Endothelial cell of umbilical vein (primary cell): ENCODE data around the gene LHPP. TPM values are rescaled to one million over a fixed set of nuclear protein-coding genes. Genes with fewer than 3 reads are reported as not detected.

ENCODE experiments used
- BruUV-seq: library from RNA; stranded (reverse); fragments of 400-500 nt; replicated peaks from 2 replicates; lab custom pipeline; 2021; lab: Mats Ljungman, UMichigan
- CTCF ChIA-PET: fragments of 300-600, 350-600 bp; sonication (Branson Sonifier 250); formaldehyde crosslinking; loops from one replicate; lab custom pipeline; 2021; ENCODE audit warnings: antibody characterized with exemption, inconsistent platforms; lab: Charles Lee
- POLR2A ChIA-PET: fragments of 300-600, 350-600 bp; sonication (Branson Sonifier 250); formaldehyde crosslinking; loops from one replicate; lab custom pipeline; 2021; ENCODE audit warnings: antibody characterized with exemption, inconsistent platforms; lab: Charles Lee
- DNase-seq: peaks from one replicate; pipeline ENCODE4 v3.0.0-alpha.2; 2011; ENCODE audit warnings: low read depth, low spot score
- FAIRE-seq: peaks from 2 replicates; lab custom pipeline; 2011; peaks lifted over from hg19 to GRCh38; lab: Jason Lieb, UNC
- H2AFZ ChIP-seq: 2 replicates; pipeline ENCODE4 v1.6.0; 2012; ENCODE audit warnings: low read depth, low read length, control low read depth, inconsistent platforms
- H3K27ac ChIP-seq: 2 replicates; pipeline ENCODE4 v1.5.1; 2011; ENCODE audit warnings: low read depth, mild to moderate bottlenecking, control low read depth, low read length, moderate library complexity; ENCODE audit not compliant: insufficient read depth
- H3K27me3 ChIP-seq, 2 experiments: 2 replicates each; pipeline versions ENCODE4 v1.6.0 to v1.6.1; 2011; ENCODE audit warnings: low read length in 2 of 2, mixed read lengths in 1 of 2; ENCODE audit not compliant: control insufficient read depth in 2 of 2, insufficient read depth in 2 of 2
- H3K36me3 ChIP-seq, 2 experiments: 2 replicates in 1 of 2; 3 replicates in 1 of 2; pipeline ENCODE4 v1.5.1; 2011; ENCODE audit warnings: low read length in 2 of 2, mild to moderate bottlenecking in 1 of 2, moderate library complexity in 1 of 2; ENCODE audit not compliant: control insufficient read depth in 2 of 2, insufficient read depth in 2 of 2; ENCODE audit errors: extremely low read depth in 1 of 2
- H3K4me1 ChIP-seq: 3 replicates; pipeline ENCODE4 v1.5.1; 2011; ENCODE audit warnings: mild to moderate bottlenecking, low read length; ENCODE audit not compliant: control insufficient read depth, insufficient read depth; ENCODE audit errors: extremely low read depth
- H3K4me2 ChIP-seq: 2 replicates; pipeline ENCODE4 v1.6.1; 2011; ENCODE audit warnings: low read length, control low read depth, mixed read lengths; ENCODE audit not compliant: insufficient read depth
- H3K4me3 ChIP-seq, 3 experiments: fragments of 200-600 bp in 1 of 3; sonication (generic), shearing (Covaris generic) in 1 of 3; replicated peaks in 1 of 3; 2 replicates each; pipeline ENCODE4 v1.5.1; 2011 to 2016; ENCODE audit warnings: control low read depth in 3 of 3, low read length in 3 of 3, mild to moderate bottlenecking in 2 of 3, inconsistent platforms in 1 of 3, low read depth in 1 of 3, moderate library complexity in 1 of 3; ENCODE audit not compliant: insufficient read depth in 1 of 3
- H3K79me2 ChIP-seq: 2 replicates; pipeline ENCODE4 v1.6.0; 2012; ENCODE audit warnings: low read length, inconsistent platforms; ENCODE audit not compliant: control insufficient read depth, insufficient read depth
- H3K9ac ChIP-seq: replicated peaks from 2 replicates; pipeline ENCODE3; 2011; ENCODE audit warnings: low read length, control low read depth; ENCODE audit not compliant: insufficient read depth; ENCODE audit errors: extremely low read depth
- H3K9me1 ChIP-seq: replicated peaks from 3 replicates; pipeline ENCODE4 v1.6.0; 2011; ENCODE audit warnings: mild to moderate bottlenecking, low read length; ENCODE audit not compliant: control insufficient read depth, insufficient read depth; ENCODE audit errors: extremely low read depth
- H3K9me3 ChIP-seq: replicated peaks from 2 replicates; pipeline ENCODE4 v1.5.1; 2012; ENCODE audit warnings: low read length, inconsistent platforms; ENCODE audit not compliant: control insufficient read depth, insufficient read depth
- H4K20me1 ChIP-seq: replicated peaks from 2 replicates; pipeline ENCODE3; 2011; ENCODE audit warnings: mild to moderate bottlenecking, low read length; ENCODE audit not compliant: control insufficient read depth, insufficient read depth; ENCODE audit errors: extremely low read depth
- EZH2 ChIP-seq: IDR thresholded peaks from 2 replicates; pipeline ENCODE4 v1.6.1; 2012; ENCODE audit warnings: borderline replicate concordance, low read depth, mild to moderate bottlenecking, moderate library complexity, low read length, inconsistent platforms; ENCODE audit not compliant: severe bottlenecking
- FOS ChIP-seq: IDR thresholded peaks from 2 replicates; pipeline ENCODE4 v1.6.1; 2011; ENCODE audit warnings: mild to moderate bottlenecking, low read length, moderate library complexity, borderline replicate concordance; ENCODE audit not compliant: insufficient read depth
- GATA2 ChIP-seq: IDR thresholded peaks from 2 replicates; pipeline ENCODE4 v1.7.0; 2011; ENCODE audit warnings: low read depth, mild to moderate bottlenecking, moderate library complexity, mixed read lengths, low read length; ENCODE audit not compliant: insufficient read length, insufficient read depth
- JUN ChIP-seq: IDR thresholded peaks from 2 replicates; pipeline ENCODE4 v1.6.1; 2011; ENCODE audit warnings: borderline replicate concordance, low read depth; ENCODE audit not compliant: insufficient read length, insufficient read depth
- MYC ChIP-seq: IDR thresholded peaks from one replicate; pipeline ENCODE4 v1.6.1; 2011; ENCODE audit warnings: mild to moderate bottlenecking, low read depth, low read length
- POLR2A ChIP-seq: IDR thresholded peaks from 2 replicates; pipeline ENCODE4 v1.6.1; 2012; ENCODE audit warnings: low read depth, mild to moderate bottlenecking, control low read depth, low read length
- POLR2AphosphoS5 ChIP-seq: IDR thresholded peaks from 2 replicates; pipeline ENCODE4 v1.6.1; 2012; ENCODE audit warnings: low read depth, mild to moderate bottlenecking, control low read depth, low read length, moderate library complexity; ENCODE audit not compliant: insufficient read depth
- dilution Hi-C: fragments of 300-500 bp; cut with MboI; formaldehyde crosslinking; loops from one replicate; pipeline ENCODE4 v1.15.0; 2019; ENCODE audit warnings: low sequenced_read_pairs; ENCODE audit not compliant: extremely low pct_ligation_motif_present
- intact Hi-C: fragments of 100-400 bp; cut with micrococcal nuclease; formaldehyde crosslinking; loops from one replicate; pipeline ENCODE4 v1.10.0; 2022
- polyA plus RNA-seq, 4 experiments: library from polyadenylated mRNA; depleted of rRNA in 3 of 4; stranded (reverse) in 3 of 4; unstranded in 1 of 4; fragments of >200 nt; gene quantifications; 2 replicates each; pipeline versions ENCODE4 v1.2.1 to v1.2.3, GENCODE V29; 2011 to 2012; ENCODE audit warnings: missing spikeins in 1 of 4
- total RNA-seq: library from RNA; stranded (reverse); gene quantifications from 2 replicates; pipeline ENCODE4 v1.2.3, GENCODE V29; 2021
- TF ChIP-seq, protein P1 (sequence below), 2 donors: IDR thresholded peaks; 1 replicate in 1 of 2; 2 replicates in 1 of 2; pipeline ENCODE4 v1.5.1; 2011; ENCODE audit warnings: low read length in 2 of 2, mild to moderate bottlenecking in 2 of 2, moderate library complexity in 2 of 2, control low read depth in 1 of 2, inconsistent platforms in 1 of 2, low read depth in 1 of 2; ENCODE audit not compliant: insufficient read depth in 1 of 2; ENCODE audit errors: extremely low read depth in 1 of 2
- TF ChIP-seq, protein P2 (sequence below): IDR thresholded peaks from 2 replicates; pipeline ENCODE4 v1.6.1; 2011; ENCODE audit not compliant: insufficient read depth, insufficient read length

LHPP gene
- total and polyA plus RNA-seq, 2 donors (not counting 3 experiments of a cell fraction or from before 2014, with no cell fraction given): 5.8 to 11.2 TPM

DNA sequence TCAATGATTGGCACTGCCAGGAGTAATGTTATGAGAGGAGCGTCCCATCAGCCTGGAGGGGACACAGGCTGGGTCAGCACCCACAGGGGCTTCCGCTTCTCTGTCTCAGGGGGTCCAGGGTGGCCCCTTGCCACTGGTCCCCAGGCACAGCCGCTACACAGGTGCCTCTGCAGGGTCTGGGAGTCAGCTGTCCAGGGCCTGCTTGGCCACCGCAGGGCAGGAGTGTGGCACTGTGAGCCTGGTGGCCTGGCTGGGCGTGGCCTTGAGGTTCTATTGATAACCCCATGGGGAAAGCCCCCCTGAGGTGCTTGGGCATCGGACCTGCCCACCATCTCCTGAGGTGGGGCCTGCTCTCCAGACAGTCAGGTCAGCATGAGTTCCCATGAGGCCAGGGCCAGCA, 136.6 kb downstream of the LHPP start:
- Histone ChIP-seq H4K20me1 (no peaks in the 10 kb centered on the region), H3K9me3 (no peaks in the 10 kb centered on the region), H3K36me3 (no peaks in the 10 kb centered on the region), H3K79me2 (no peaks in the 10 kb centered on the region), H3K4me1 (no peaks in the 10 kb centered on the region), H3K27ac (no peak overlapping the region), H3K4me2 (no peak overlapping the region), H3K9ac (no peak overlapping the region), H3K9me1 (no peaks in the 10 kb centered on the region), H2AFZ (no peak overlapping the region), H3K4me3 (no peak overlapping the region), H3K27me3 (no peaks in the 10 kb centered on the region)
- ChIA-PET POLR2A (no interaction called here), CTCF (no interaction called here)
- intact Hi-C loops: no loop called here
- dilution Hi-C loops: no loop called here
- FAIRE-seq: no peak
- no peak for TF ChIP-seq FOS
- TF ChIP-seq, protein P1, sequence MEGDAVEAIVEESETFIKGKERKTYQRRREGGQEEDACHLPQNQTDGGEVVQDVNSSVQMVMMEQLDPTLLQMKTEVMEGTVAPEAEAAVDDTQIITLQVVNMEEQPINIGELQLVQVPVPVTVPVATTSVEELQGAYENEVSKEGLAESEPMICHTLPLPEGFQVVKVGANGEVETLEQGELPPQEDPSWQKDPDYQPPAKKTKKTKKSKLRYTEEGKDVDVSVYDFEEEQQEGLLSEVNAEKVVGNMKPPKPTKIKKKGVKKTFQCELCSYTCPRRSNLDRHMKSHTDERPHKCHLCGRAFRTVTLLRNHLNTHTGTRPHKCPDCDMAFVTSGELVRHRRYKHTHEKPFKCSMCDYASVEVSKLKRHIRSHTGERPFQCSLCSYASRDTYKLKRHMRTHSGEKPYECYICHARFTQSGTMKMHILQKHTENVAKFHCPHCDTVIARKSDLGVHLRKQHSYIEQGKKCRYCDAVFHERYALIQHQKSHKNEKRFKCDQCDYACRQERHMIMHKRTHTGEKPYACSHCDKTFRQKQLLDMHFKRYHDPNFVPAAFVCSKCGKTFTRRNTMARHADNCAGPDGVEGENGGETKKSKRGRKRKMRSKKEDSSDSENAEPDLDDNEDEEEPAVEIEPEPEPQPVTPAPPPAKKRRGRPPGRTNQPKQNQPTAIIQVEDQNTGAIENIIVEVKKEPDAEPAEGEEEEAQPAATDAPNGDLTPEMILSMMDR (IDR thresholded peaks at IDR 0.05; ENCODE audit: extremely low read depth in 1 of 2, insufficient read depth in 1 of 2, low read depth in 1 of 2, low read length in 2 of 2): no peak
- no peak for TF ChIP-seq EZH2
- TF ChIP-seq JUN: no peak
- no peak for TF ChIP-seq POLR2AphosphoS5
- TF ChIP-seq GATA2: no peak
- no peak for TF ChIP-seq POLR2A
- TF ChIP-seq MYC: no peak
- TF ChIP-seq, protein P2, sequence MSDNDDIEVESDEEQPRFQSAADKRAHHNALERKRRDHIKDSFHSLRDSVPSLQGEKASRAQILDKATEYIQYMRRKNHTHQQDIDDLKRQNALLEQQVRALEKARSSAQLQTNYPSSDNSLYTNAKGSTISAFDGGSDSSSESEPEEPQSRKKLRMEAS: no peak
- BruUV-seq: no TSS peak
- no peak for DNase-seq
